Measurements from ENCODE around the gene KCTD7. TPM values are rescaled to one million over a fixed set of nuclear protein-coding genes. Genes with fewer than 3 reads are reported as not detected.
"Not testable (repeated sequence)": the region's sequence is repeated elsewhere in the genome, so short reads cannot be mapped to it uniquely, and the experiment has no call there.

The KCTD7 gene
- 10 to 100 TPM; 23.5 to 26.8 (median 24.6) TPM for polyA plus RNA-seq (ENCODE audit: insufficient read length in 4 of 4)

DNA sequence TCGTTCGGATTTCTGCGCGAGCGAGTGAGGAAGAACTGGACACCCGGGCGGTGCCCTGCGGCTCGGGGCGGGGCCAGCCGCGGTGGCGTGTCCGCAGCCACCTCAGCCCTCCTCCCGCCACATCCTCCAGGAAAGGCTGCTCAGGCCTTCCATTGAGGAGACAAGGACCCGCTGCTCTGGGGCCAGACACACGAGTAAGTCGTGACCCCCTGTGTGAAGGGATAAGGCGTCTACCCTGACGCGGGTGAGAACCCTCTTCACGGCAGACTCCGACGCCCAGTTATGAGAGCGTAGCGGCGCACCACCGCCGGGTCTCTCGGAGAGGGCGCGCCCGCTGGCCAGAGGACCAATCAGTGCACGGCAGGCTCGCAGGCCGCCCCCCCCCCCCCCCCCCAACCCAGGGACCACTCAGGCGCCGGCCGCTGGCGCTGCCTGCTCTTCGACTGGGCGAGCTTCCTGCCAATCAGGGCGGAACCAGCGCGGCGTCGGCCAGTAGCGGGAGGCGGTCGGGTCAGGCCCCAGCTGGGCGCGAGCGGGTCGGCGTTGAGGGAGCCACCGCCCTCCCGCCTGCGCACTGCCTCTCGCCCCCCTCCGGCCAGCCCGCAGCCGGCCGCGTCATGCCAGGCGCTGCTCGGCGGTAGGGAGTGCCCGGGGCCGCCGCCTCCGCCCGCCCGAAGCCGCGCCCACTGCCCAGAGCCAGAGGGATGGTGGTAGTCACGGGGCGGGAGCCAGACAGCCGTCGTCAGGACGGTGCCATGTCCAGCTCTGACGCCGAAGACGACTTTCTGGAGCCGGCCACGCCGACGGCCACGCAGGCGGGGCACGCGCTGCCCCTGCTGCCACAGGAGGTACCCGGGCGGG is at the start of gene KCTD7:
Gene KCTD7 (plus strand): TSS at position 521 of the 861 bp plus-strand sequence. CDS start 184 bp downstream, at position 705.
- peak; percentile 86 to 92 (median 90) for DNase-seq (ENCODE audit: low read depth in 4 of 4, low spot score in 3 of 4)

DNA sequence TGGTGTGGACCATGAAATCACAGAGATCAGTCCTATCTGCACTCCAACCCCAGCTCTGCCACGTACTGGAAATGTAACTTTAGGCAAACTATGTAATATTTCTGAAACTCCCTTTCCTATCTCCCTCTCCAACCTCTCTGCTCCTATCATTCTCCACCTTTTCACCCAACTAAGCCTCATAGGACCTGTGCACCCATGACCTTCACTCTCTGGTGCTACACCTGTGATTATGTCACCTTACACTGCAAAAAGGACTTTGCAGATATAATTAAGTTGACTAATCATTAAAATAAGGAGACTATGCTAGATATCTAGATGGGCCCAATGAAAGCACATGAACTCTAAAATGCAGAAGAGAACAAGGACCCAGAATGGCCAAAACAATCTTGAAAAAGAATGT is 48.3 kb upstream of the KCTD7 start:
- DNase-seq (ENCODE audit: low read depth in 4 of 4, low spot score in 3 of 4) = not testable (repeated sequence)

DNA sequence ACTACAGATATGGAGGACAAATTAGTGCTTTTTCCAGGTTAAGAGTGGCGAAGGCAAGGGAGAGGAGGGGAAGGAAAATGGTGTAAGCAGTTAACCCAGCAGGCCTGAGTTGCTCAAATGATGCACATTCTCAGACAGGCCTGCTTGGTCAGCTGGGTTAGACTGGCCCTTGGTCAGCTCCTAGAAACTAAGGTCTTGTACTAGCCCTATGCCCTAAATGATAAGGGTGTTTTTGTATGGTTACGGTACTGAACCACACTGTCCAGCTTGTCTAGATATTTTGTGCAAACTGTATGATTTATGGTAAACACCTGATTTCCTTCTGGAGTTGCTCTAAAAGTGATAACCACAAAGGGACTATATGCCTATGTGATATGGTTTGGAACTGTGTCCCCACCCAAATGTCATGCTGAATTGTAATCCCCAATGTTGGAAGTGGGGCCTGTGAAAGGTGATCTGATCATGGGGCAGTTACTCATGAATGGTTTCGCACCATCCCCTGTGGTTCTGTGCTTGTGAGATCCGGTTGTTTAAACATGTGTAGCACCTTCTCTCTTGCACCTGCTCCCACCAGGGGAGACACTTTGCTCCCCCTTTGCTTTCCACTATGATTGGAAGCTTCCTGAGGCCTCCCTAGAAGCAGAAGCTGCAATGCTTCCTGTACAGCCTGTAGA is 45.7 kb upstream of the KCTD7 start:
- DNase-seq (ENCODE audit: low read depth in 4 of 4, low spot score in 3 of 4) = not testable (repeated sequence)

- DNase-seq (ENCODE audit: low read depth in 4 of 4, low spot score in 3 of 4) = no peak
Observed at GRCh38 chr7:66583490-66584110, 45.1 kb upstream of the KCTD7 start.

GRCh38 chr7:66586181-66586580 is 42.5 kb upstream of the KCTD7 start:
- DNase-seq (ENCODE audit: low read depth in 4 of 4, low spot score in 3 of 4) = no peak

- not testable (repeated sequence) for DNase-seq (ENCODE audit: low read depth in 4 of 4, low spot score in 3 of 4)
Observed at GRCh38 chr7:66588226-66588625, 40.5 kb upstream of the KCTD7 start.

DNA sequence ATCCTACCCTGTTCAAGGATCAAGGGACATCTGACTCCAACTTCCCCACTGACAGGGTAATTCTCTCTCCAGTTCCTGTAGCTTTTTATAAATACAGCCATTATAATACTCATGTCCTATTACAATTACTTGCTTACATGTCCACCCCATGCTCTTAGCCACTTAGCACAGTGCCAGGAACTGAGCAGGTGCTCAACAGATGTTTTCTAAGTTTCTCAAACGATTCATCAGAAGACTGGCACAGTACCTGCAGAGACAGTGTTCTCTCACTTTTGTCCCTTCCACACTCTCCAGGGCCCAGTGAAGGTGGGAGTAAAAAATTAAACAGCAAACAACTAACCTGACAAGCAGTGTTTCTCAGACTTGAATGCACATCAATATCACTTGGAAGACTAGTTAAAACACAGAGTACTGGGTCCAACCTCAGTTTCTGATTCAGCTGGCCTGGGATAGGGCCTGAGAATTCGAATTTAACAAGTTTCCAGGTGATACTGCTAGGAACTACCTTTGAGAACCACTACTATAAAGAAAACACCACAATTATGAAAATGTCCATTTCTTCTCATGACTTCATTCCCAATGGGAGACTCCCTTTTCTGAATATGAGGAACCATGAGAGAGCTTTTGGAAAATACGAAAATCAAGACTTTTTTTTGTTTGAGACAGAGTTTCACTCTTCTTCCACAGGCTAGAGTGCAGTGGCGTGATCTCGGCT is 39.7 kb upstream of the KCTD7 start:
- not testable (repeated sequence) for DNase-seq (ENCODE audit: low read depth in 4 of 4, low spot score in 3 of 4)

- DNase-seq (ENCODE audit: low read depth in 4 of 4, low spot score in 3 of 4) = not testable (repeated sequence)
Observed at GRCh38 chr7:66590302-66591057, 38.2 kb upstream of the KCTD7 start.

DNA sequence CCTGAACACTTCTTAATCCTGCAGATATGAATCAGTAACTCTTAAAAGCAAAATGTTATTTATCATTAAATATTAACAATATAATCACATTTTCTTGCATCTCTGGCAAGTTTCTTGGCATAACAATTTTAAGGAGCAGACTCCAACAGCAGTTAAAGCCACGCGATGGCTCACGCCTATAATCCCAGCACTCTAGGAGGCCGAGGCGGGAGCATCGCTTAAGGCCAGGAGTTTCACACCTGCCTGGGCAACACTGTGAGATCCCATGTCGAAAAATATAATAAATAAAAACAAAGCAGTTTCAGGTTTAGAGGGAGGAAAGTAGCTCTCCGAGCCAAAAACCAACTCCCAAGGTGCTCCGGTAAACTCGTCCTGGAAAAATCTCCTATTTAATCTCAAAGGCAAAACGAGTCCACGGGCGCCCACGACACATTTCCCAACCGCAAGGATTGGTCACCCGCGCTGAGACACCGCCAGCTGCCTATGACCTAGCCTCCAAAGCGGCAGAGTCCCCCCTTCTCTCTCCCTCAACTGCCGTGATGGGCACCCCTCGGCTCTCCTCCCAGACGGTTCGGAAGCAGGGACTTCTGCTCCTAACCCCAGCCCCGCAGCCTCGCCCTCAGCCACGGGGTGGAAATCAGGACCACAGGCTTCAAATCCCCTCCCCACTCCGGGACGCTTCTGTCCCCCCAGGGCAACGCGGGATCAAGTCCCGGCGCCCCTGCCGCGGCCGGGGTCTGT is 37.5 kb upstream of the KCTD7 start:
- DNase-seq (ENCODE audit: low read depth in 4 of 4, low spot score in 3 of 4) = peak in 1 of 4 donors; percentile 14

DNA sequence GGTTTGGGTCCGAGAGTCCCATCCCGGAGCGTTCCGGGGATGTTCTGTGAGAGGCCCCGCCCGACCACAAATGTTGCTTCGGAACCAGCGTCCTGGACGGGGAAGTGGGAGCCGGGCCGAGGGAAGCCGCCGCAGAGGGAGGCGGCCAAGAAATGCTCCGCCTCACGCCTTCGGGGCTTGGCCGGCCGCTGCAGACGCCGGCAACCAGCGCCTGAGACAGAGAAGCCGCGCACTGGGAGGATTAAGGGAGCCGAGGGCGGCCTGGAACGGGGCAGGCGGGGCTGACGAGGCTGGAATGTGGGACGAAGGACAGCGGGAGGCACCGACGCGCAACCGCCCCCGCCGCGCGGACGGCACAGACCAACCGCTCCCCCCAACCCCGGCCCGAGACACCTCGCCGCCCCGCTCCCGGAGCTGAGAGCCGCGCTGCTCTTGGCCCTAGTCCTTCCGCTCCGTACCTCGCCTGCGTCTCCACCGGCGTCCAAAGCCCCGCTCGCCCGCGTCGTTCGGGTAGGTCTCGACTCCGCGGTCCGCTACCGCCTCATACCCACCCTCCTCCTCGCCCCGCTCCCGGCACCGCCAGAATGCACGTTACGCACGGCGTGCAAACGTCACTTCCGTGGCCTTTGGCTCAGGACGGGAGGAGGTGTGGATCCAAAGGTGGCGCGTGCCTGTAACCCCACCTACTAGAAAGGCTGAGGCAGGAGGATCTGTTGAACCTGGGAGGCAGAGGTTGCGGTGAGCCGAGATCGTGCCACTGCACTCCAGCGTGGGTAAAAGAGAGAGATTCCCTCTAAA is 36.7 kb upstream of the KCTD7 start:
- DNase-seq (ENCODE audit: low read depth in 4 of 4, low spot score in 3 of 4) = peak; percentile 81 to 93 (median 86)

GRCh38 chr7:66592597-66593146 is 36.0 kb upstream of the KCTD7 start:
- not testable (repeated sequence) for DNase-seq (ENCODE audit: low read depth in 4 of 4, low spot score in 3 of 4)

DNA sequence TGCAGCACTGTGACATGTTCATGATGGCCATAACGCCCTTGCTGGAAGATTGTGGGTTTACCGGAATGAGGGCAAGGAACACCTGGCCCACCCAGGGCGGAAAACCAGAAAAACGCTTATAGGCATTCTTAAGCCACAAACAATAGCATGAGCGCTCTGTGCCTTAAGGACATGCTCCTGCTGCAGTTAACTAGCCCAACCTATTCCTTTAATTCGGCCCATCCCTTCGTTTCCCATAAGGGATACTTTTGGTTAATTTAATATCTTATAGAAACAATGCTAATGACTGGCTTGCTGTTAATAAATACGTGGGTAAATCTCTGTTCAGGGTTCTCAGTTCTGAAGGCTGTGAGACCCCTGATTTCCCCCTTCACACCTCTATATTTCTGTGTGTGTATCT is 34.6 kb upstream of the KCTD7 start:
- DNase-seq (ENCODE audit: low read depth in 4 of 4, low spot score in 3 of 4) = not testable (repeated sequence)

DNA sequence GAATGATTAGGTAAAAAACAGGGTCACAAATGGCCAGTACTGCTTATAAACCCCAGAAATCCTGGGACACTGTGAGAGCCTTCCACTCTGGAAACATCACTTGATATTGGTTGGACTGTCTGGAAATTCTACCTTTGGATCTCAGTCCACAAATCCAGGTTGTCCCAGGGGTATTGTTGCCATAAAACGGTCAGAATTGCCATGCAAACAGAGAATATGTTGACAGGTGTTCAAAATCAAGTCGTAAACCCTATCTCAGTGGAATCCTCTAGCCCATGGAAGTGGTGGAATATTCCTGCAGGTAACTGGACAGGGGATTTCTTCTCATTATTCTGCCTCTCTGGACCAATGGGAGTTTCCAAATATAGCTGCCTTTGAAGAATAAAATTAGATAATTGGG is 31.2 kb upstream of the KCTD7 start:
- DNase-seq (ENCODE audit: low read depth in 4 of 4, low spot score in 3 of 4) = no peak

DNA sequence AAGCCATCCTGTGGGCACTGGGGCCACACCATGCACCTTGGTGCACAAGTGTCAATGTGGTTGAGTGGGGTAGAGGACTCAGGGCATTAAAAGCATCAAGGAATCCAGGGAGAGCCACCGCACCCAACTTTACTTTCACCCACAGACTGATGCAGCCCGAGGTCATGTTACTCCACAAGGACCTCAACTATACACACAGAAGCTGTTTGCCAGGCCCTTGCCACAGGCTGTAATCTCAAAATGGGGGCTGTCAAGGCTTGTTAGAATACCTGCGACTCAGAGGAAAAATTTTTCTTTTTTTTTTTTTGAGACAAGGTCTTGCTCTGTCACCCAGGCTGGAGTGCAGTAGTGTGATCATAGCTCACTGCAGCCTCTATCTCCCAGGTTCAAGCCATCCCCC is 26.5 kb upstream of the KCTD7 start:
- DNase-seq (ENCODE audit: low read depth in 4 of 4, low spot score in 3 of 4) = no peak

- no peak for DNase-seq (ENCODE audit: low read depth in 4 of 4, low spot score in 3 of 4)
Observed at GRCh38 chr7:66604198-66604597, 24.5 kb upstream of the KCTD7 start.

DNA sequence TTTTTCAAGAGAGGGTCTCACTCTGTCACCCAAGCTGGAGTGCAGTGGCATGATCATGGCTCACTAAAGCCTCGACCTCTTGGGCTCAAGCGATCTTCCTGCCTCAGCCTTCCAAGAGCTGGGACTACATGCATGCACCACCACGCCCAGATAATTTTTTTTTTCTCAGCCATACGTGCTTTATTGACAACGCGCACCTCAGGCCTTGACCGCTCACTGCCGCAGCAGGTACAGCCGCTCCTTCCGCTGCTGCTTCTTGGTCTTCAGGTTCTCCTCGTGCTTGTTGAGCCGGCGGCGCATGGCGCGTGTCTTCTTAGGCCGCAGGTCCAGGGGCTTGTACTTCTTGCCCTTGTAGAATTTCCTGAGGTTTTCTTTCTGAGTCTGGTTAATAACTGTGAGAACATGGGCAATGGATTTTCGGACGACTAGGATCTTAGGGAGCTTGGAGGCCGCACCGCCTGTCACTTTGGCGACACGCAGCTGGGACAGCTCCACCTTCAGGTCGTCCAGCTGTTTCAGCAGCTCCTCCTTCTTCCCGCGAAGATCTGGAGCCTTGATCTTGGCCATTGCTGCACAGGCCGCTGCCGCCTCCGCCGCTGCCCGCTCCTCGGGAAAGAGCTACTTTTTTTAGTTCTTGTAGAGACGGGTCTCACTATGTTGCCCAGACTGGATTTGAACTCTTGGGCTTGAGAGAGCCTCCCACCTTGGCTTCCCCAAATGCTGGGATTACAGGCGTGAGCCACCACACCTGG is 22.0 kb upstream of the KCTD7 start:
- DNase-seq (ENCODE audit: low read depth in 4 of 4, low spot score in 3 of 4) = not testable (repeated sequence)

DNA sequence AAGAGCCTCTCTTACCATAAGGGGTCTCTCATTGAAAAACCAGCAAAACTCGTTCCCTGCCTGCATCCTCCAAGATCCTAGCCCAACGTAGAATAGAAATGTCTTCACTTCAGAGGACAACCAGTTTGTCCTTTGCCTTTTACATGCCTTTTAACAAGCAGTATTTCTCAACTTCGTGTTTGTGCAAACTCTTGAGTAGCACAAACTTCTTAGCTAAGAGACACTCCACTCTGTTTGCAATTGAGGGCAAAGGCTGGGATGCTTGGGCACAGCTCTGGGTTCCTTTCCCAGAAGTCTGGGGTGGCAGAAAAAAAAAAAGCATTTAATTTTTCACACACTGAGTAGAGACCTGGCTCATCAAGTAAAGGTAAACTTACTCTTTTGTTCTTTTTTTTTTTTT is 19.5 kb upstream of the KCTD7 start:
- DNase-seq (ENCODE audit: low read depth in 4 of 4, low spot score in 3 of 4) = no peak

All from right renal pelvis (tissue), 4 donors.